Glomerular endothelial cell (primary cell): ENCODE results near the gene ARRB2. TPM values are rescaled to one million over a fixed set of nuclear protein-coding genes. Genes with fewer than 3 reads are reported as not detected.
"Not testable (repeated sequence)": the region's sequence is repeated elsewhere in the genome, so short reads cannot be mapped to it uniquely, and the experiment has no call there.

Source experiments
- DNase-seq: peaks from one replicate; pipeline ENCODE4 v3.0.0-alpha.2; 2011; ENCODE audit warnings: low read depth, low spot score; ENCODE audit errors: extremely low read depth
- total RNA-seq: library from RNA; depleted of rRNA; stranded (reverse); fragments of >200 nt; gene quantifications from 2 replicates; pipeline ENCODE4 v1.2.3, GENCODE V29; 2015

The ARRB2 gene
- total RNA-seq, result 11.6 and 13.0 TPM in 2 replicates

GRCh38 chr17:4709794-4710692, at the start of gene ARRB2:
TSS of gene ARRB2 (plus strand) at chr17:4710632. CDS start at chr17:4710722, 90 bp downstream.
- DNase-seq, result peak; percentile 84

GRCh38 chr17:4663711-4664110, 46.7 kb upstream of the ARRB2 start:
- DNase-seq, result no peak

- no peak for DNase-seq
Observed at GRCh38 chr17:4664230-4664629, 46.2 kb upstream of the ARRB2 start.

- DNase-seq, result no peak
Observed at GRCh38 chr17:4665027-4665426, 45.4 kb upstream of the ARRB2 start.

GRCh38 chr17:4666296-4666695, 44.1 kb upstream of the ARRB2 start:
- DNase-seq, result no peak

GRCh38 chr17:4667166-4667565, 43.3 kb upstream of the ARRB2 start:
- no peak for DNase-seq

- no peak for DNase-seq
Observed at GRCh38 chr17:4672055-4672630, 38.3 kb upstream of the ARRB2 start.

- DNase-seq, result no peak
Observed at GRCh38 chr17:4672751-4673150, 37.7 kb upstream of the ARRB2 start.

- no peak for DNase-seq
Observed at GRCh38 chr17:4673169-4673568, 37.3 kb upstream of the ARRB2 start.

GRCh38 chr17:4673986-4674684, 36.3 kb upstream of the ARRB2 start:
- DNase-seq, result no peak

- DNase-seq, result no peak
Observed at GRCh38 chr17:4674685-4674998, 35.8 kb upstream of the ARRB2 start.

GRCh38 chr17:4675791-4676190, 34.6 kb upstream of the ARRB2 start:
- DNase-seq, result no peak

- no peak for DNase-seq
Observed at GRCh38 chr17:4676791-4677190, 33.6 kb upstream of the ARRB2 start.

GRCh38 chr17:4678448-4679026, 31.9 kb upstream of the ARRB2 start:
- DNase-seq, result peak; percentile 36

- DNase-seq, result no peak
Observed at GRCh38 chr17:4679658-4680057, 30.8 kb upstream of the ARRB2 start.

GRCh38 chr17:4683739-4684138, 26.7 kb upstream of the ARRB2 start:
- DNase-seq, result not testable (repeated sequence)

GRCh38 chr17:4689872-4690271, 20.6 kb upstream of the ARRB2 start:
- not testable (repeated sequence) for DNase-seq

- no peak for DNase-seq
Observed at GRCh38 chr17:4690745-4691144, 19.7 kb upstream of the ARRB2 start.

- no peak for DNase-seq
Observed at GRCh38 chr17:4691686-4692085, 18.7 kb upstream of the ARRB2 start.

- DNase-seq, result no peak
Observed at GRCh38 chr17:4693416-4693815, 17.0 kb upstream of the ARRB2 start.

- no peak for DNase-seq
Observed at GRCh38 chr17:4696437-4696805, 14.0 kb upstream of the ARRB2 start.
